K562 (cell line): Measurements from ENCODE around the gene TAAR9. TPM values are rescaled to one million over a fixed set of nuclear protein-coding genes. Genes with fewer than 3 reads are reported as not detected.

Source experiments
- CXXC5 ChIP-seq: fragments of 250-450 bp; sonication (Bioruptor Pico); IDR thresholded peaks from 2 replicates; pipeline ENCODE4 v1.8.0; 2022; ENCODE audit warnings: inconsistent platforms, mild to moderate bottlenecking, moderate library complexity
- FOXK2 ChIP-seq, 2 experiments: fragments of 450-650 bp; IDR thresholded peaks in 1 of 2; conservative IDR thresholded peaks in 1 of 2; 2 replicates each; pipeline ENCODE4 v1.6.1; 2016; ENCODE audit warnings: low read depth in 2 of 2, mild to moderate bottlenecking in 1 of 2
- PCBP1 ChIP-seq: fragments of 200-400 bp; formaldehyde crosslinking; IDR thresholded peaks from 2 replicates; pipeline ENCODE4 v1.6.1; 2018; ENCODE audit warnings: mild to moderate bottlenecking, low read depth, low read length; ENCODE audit not compliant: poor library complexity, severe bottlenecking
- RFX5 ChIP-seq: IDR thresholded peaks from 2 replicates; pipeline ENCODE4 v1.6.1; 2011; ENCODE audit warnings: low read depth, mild to moderate bottlenecking, improper control_type of control experiment, low read length
- USF1 ChIP-seq: sonication (generic); formaldehyde crosslinking; IDR thresholded peaks from 2 replicates; pipeline ENCODE4 v1.9.0; 2022; ENCODE audit warnings: mild to moderate bottlenecking, missing genetic modification reagents
- YY1 ChIP-seq, 3 experiments: IDR thresholded peaks; 2 replicates each; pipeline ENCODE4 v1.6.1; 2011; ENCODE audit warnings: low read length in 2 of 3, mild to moderate bottlenecking in 2 of 3, moderate library complexity in 2 of 3, borderline replicate concordance in 1 of 3, control low read depth in 1 of 3, low read depth in 1 of 3; ENCODE audit not compliant: insufficient read depth in 3 of 3, insufficient replicate concordance in 2 of 3, control insufficient read depth in 1 of 3, insufficient read length in 1 of 3; ENCODE audit errors: extremely low read depth in 1 of 3
- ZKSCAN3 ChIP-seq: fragments of 250-450 bp; sonication (Bioruptor Pico); IDR thresholded peaks from 2 replicates; pipeline ENCODE4 v1.4.0; 2020
- ZNF133 ChIP-seq: fragments of 250-450 bp; sonication (Bioruptor Pico); IDR thresholded peaks from 2 replicates; pipeline ENCODE4 v1.4.0; 2020; ENCODE audit warnings: mild to moderate bottlenecking
- polyA plus RNA-seq, 8 experiments: library from polyadenylated mRNA; depleted of rRNA in 4 of 8; stranded (reverse) in 5 of 8; unstranded in 3 of 8; fragments of >200 nt; fragmentation: Nextera tagmentation in 2 of 8; fragmentation: Illumina TruSeq in 1 of 8; extraction: Ambion mirVana in 2 of 8; extraction: Trizol in 1 of 8; gene quantifications; 2 replicates each; pipeline versions ENCODE4 v1.2.1 to v1.2.3, GENCODE V29; 2011 to 2014; ENCODE audit warnings: inconsistent platforms in 1 of 8, missing spikeins in 1 of 8
- total RNA-seq, 7 experiments: library from RNA; depleted of rRNA in 6 of 7; stranded (reverse); fragments of >200 nt in 6 of 7; fragmentation: Illumina TruSeq in 2 of 7; extraction: Trizol in 2 of 7; gene quantifications; 2 replicates each; pipeline versions ENCODE4 v1.2.1 to v1.2.3, GENCODE V29; 2011 to 2021; ENCODE audit warnings: low replicate concordance in 1 of 7
- TF ChIP-seq, protein P1 (sequence below): fragments of 450-650 bp; IDR thresholded peaks from 2 replicates; pipeline ENCODE4 v1.6.1; 2016; ENCODE audit warnings: mild to moderate bottlenecking, moderate library complexity
- TF ChIP-seq, protein P2 (sequence below): fragments of 450-650 bp; IDR thresholded peaks from 2 replicates; pipeline ENCODE4 v1.6.1; 2016; ENCODE audit warnings: missing biosample characterization, missing genetic modification characterization

TAAR9 gene
- total and polyA plus RNA-seq, 9 of the 15 experiments (the other 6 are each of a cell fraction or from before 2014, with no cell fraction given): not detected

- TF ChIP-seq, protein P1, sequence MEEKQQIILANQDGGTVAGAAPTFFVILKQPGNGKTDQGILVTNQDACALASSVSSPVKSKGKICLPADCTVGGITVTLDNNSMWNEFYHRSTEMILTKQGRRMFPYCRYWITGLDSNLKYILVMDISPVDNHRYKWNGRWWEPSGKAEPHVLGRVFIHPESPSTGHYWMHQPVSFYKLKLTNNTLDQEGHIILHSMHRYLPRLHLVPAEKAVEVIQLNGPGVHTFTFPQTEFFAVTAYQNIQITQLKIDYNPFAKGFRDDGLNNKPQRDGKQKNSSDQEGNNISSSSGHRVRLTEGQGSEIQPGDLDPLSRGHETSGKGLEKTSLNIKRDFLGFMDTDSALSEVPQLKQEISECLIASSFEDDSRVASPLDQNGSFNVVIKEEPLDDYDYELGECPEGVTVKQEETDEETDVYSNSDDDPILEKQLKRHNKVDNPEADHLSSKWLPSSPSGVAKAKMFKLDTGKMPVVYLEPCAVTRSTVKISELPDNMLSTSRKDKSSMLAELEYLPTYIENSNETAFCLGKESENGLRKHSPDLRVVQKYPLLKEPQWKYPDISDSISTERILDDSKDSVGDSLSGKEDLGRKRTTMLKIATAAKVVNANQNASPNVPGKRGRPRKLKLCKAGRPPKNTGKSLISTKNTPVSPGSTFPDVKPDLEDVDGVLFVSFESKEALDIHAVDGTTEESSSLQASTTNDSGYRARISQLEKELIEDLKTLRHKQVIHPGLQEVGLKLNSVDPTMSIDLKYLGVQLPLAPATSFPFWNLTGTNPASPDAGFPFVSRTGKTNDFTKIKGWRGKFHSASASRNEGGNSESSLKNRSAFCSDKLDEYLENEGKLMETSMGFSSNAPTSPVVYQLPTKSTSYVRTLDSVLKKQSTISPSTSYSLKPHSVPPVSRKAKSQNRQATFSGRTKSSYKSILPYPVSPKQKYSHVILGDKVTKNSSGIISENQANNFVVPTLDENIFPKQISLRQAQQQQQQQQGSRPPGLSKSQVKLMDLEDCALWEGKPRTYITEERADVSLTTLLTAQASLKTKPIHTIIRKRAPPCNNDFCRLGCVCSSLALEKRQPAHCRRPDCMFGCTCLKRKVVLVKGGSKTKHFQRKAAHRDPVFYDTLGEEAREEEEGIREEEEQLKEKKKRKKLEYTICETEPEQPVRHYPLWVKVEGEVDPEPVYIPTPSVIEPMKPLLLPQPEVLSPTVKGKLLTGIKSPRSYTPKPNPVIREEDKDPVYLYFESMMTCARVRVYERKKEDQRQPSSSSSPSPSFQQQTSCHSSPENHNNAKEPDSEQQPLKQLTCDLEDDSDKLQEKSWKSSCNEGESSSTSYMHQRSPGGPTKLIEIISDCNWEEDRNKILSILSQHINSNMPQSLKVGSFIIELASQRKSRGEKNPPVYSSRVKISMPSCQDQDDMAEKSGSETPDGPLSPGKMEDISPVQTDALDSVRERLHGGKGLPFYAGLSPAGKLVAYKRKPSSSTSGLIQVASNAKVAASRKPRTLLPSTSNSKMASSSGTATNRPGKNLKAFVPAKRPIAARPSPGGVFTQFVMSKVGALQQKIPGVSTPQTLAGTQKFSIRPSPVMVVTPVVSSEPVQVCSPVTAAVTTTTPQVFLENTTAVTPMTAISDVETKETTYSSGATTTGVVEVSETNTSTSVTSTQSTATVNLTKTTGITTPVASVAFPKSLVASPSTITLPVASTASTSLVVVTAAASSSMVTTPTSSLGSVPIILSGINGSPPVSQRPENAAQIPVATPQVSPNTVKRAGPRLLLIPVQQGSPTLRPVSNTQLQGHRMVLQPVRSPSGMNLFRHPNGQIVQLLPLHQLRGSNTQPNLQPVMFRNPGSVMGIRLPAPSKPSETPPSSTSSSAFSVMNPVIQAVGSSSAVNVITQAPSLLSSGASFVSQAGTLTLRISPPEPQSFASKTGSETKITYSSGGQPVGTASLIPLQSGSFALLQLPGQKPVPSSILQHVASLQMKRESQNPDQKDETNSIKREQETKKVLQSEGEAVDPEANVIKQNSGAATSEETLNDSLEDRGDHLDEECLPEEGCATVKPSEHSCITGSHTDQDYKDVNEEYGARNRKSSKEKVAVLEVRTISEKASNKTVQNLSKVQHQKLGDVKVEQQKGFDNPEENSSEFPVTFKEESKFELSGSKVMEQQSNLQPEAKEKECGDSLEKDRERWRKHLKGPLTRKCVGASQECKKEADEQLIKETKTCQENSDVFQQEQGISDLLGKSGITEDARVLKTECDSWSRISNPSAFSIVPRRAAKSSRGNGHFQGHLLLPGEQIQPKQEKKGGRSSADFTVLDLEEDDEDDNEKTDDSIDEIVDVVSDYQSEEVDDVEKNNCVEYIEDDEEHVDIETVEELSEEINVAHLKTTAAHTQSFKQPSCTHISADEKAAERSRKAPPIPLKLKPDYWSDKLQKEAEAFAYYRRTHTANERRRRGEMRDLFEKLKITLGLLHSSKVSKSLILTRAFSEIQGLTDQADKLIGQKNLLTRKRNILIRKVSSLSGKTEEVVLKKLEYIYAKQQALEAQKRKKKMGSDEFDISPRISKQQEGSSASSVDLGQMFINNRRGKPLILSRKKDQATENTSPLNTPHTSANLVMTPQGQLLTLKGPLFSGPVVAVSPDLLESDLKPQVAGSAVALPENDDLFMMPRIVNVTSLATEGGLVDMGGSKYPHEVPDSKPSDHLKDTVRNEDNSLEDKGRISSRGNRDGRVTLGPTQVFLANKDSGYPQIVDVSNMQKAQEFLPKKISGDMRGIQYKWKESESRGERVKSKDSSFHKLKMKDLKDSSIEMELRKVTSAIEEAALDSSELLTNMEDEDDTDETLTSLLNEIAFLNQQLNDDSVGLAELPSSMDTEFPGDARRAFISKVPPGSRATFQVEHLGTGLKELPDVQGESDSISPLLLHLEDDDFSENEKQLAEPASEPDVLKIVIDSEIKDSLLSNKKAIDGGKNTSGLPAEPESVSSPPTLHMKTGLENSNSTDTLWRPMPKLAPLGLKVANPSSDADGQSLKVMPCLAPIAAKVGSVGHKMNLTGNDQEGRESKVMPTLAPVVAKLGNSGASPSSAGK: peak; percentile 73
- TF ChIP-seq PCBP1: no peak
- peak in 1 of 3 experiments; percentile 45 for TF ChIP-seq YY1 (IDR thresholded peaks at IDR 0.05; ENCODE audit: borderline replicate concordance in 1 of 3, control insufficient read depth in 1 of 3, extremely low read depth in 1 of 3, insufficient read depth in 3 of 3, insufficient read length in 1 of 3, insufficient replicate concordance in 2 of 3, low read depth in 1 of 3, low read length in 2 of 3)
- peak in 1 of 2 experiments; percentile 61; a peak in 1 of 4 replicates for TF ChIP-seq FOXK2 (conservative IDR thresholded peaks at IDR 0.05 in 1 of 2, IDR thresholded peaks at IDR 0.05 in 1 of 2; ENCODE audit: low read depth in 2 of 2)
- TF ChIP-seq RFX5: no peak
- no peak for TF ChIP-seq ZKSCAN3 (CRISPR knock-in tag)
- TF ChIP-seq, protein P2, sequence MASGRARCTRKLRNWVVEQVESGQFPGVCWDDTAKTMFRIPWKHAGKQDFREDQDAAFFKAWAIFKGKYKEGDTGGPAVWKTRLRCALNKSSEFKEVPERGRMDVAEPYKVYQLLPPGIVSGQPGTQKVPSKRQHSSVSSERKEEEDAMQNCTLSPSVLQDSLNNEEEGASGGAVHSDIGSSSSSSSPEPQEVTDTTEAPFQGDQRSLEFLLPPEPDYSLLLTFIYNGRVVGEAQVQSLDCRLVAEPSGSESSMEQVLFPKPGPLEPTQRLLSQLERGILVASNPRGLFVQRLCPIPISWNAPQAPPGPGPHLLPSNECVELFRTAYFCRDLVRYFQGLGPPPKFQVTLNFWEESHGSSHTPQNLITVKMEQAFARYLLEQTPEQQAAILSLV (tag): no peak
- no peak for TF ChIP-seq ZNF133 (CRISPR knock-in tag)
- TF ChIP-seq USF1: peak; percentile 88
- 0 out of 2 replicates have a peak, but pooled peaks have one; percentile 17 for TF ChIP-seq CXXC5 (CRISPR knock-in tag)
Measured at GRCh38 chr6:132511210-132511830, 26.8 kb upstream of the TAAR9 start (continued).
